ENCODE results near the gene AJUBA.
"Not testable (repeated sequence)": the region's sequence is repeated elsewhere in the genome, so short reads cannot be mapped to it uniquely, and the experiment has no call there.

Gene AJUBA

DNA sequence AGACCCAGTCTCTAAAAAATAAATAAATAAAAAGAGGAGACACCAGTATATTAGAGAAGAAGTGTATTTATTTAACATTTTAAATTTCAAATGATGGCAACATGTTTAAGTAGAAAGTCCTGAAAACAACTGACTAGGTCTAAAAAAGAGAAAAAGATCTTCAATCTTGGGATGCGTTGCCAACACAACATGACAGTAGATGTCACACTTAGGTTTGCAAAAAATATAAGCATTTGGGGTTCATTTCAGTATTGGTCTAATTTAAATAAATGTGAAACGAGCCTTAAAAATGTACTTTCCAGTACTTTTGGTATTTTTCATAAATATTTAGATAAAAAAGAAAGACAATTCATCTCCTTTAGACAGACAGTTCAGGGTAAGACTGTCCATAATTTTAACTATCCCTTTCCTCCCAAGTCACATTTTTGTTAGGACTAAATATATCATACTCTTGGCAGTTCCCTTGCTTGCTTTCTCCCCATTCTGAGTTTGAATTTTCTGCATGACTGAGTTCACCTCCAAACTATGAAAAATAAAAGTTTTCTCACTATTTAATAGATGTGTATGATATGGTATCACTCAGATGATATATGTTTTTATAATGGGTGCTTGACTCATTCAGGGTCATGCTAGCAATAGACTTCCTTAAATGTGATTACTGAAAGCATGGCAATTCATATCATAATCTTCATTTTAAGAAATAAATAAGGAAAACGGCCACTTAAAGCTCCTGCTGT lies 23.3 kb upstream of the AJUBA start:
- no peak overlapping the region for H3K4me3 ChIP-seq (ENCODE audit: low read depth in 1 of 2, low read length in 2 of 2)
- H3K4me1 ChIP-seq (ENCODE audit: insufficient read depth, low read length), result peaks cover 30% of the 10 kb centered on the region
- H3K36me3 ChIP-seq (ENCODE audit: insufficient read depth, low read length), result no peaks in the 10 kb centered on the region
- H3K9ac ChIP-seq (ENCODE audit: low read length), result peak overlapping the region; percentile 88
- H3K27me3 ChIP-seq (ENCODE audit: control insufficient read depth in 1 of 2, insufficient read depth in 2 of 2, low read length in 2 of 2), result no peaks in the 10 kb centered on the region
- H3K27ac ChIP-seq (ENCODE audit: low read depth, low read length), result peak overlapping the region; percentile 83
- no peaks in the 10 kb centered on the region for H3K9me3 ChIP-seq (ENCODE audit: low read length)

DNA sequence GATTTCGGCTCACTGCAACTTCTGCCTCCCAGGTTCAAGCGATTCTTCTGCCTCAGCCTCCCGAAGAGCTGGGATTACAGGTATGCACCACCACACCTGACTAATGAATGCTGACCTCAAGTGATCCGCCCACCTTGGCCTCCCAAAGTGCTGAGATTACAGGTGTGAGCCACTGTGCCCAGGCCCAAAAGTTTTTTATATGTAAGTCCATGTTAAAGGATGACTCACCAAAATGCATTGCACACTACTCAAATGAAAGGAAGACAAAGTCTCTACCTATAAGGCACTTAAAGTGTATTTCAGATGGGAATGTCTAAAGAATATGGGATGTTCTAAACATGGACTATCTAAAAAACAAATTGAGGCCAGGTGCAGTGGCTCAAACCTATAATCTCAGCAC lies 21.9 kb upstream of the AJUBA start:
- not testable (repeated sequence) for H3K27ac ChIP-seq (ENCODE audit: low read depth, low read length); H3K36me3 ChIP-seq (ENCODE audit: insufficient read depth, low read length); H3K4me3 ChIP-seq (ENCODE audit: low read depth in 1 of 2, low read length in 2 of 2); H3K27me3 ChIP-seq (ENCODE audit: control insufficient read depth in 1 of 2, insufficient read depth in 2 of 2, low read length in 2 of 2); H3K9me3 ChIP-seq (ENCODE audit: low read length); H3K9ac ChIP-seq (ENCODE audit: low read length)
- H3K4me1 ChIP-seq (ENCODE audit: insufficient read depth, low read length), result peaks cover 19% of the 10 kb centered on the region

DNA sequence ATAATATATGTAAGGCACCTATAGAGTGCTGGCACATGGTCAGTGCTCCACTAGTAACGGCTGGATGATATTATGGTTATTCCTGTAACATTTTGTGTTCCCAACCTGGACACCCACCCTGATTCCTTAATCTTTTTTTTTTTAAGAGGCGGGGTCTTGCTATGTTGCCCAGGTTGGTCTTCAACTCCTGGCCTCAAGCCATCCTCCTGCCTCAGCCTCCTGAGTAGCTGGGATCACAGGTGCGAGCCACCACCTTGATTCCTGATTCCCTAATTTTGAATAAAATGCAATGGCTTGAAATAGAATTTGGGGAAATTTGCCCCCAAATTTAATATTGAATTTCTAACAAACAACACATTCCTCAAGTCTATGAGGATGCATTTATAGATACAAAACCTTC lies 20.2 kb upstream of the AJUBA start:
- no peaks in the 10 kb centered on the region for H3K27me3 ChIP-seq (ENCODE audit: control insufficient read depth in 1 of 2, insufficient read depth in 2 of 2, low read length in 2 of 2)

GRCh38 chr14:23000860-23001259 lies 18.5 kb upstream of the AJUBA start:
- Histone ChIP-seq H3K36me3 (ENCODE audit: insufficient read depth, low read length) (no peaks in the 10 kb centered on the region), H3K27ac (ENCODE audit: low read depth, low read length) (no peak overlapping the region), H3K4me1 (ENCODE audit: insufficient read depth, low read length) (peaks cover 1% of the 10 kb centered on the region), H3K9me3 (ENCODE audit: low read length) (no peaks in the 10 kb centered on the region), H3K4me3 (ENCODE audit: low read depth in 1 of 2, low read length in 2 of 2) (no peak overlapping the region), H3K9ac (ENCODE audit: low read length) (no peak overlapping the region), H3K27me3 (ENCODE audit: control insufficient read depth in 1 of 2, insufficient read depth in 2 of 2, low read length in 2 of 2) (no peaks in the 10 kb centered on the region)

More for the DNA sequence above, 20.2 kb upstream of the AJUBA start:
- Histone ChIP-seq H3K36me3 (ENCODE audit: insufficient read depth, low read length) (no peaks in the 10 kb centered on the region), H3K27ac (ENCODE audit: low read depth, low read length) (no peak overlapping the region), H3K9ac (ENCODE audit: low read length) (no peak overlapping the region), H3K4me3 (ENCODE audit: low read depth in 1 of 2, low read length in 2 of 2) (no peak overlapping the region), H3K4me1 (ENCODE audit: insufficient read depth, low read length) (peaks cover 11% of the 10 kb centered on the region), H3K9me3 (ENCODE audit: low read length) (no peaks in the 10 kb centered on the region)

DNA sequence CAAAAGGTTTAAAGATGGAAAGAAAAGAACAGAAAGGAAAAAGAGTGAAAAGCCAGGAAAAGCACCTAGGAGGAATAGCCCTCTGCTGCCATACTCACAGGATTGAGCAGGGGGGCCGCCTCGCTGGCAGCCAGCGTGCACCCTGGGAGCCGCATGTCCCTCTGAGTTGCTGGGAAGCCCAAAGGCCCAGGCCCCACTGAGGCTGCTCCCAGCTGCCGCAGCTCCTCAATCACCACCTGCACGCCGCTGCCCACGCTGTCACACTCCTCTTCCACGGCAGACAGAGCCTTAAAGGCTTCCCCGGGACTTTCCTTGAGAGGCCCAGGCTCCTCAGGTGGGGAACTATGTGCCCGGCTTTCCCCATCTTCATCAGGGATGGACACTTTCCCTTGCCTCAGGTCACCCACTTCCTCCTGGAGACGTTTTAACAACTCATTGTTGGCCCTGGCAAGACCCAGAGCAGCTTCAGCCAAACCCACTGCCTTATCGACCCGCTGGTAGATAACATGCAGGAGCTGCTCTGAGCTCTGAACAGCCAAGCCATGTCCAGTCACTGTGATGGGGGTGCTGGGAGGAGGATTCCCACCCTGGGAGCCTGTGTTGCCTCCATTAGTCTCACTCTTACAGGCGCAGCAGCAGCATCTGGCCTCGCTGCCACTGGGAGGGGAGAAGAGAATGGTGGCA lies 16.1 kb upstream of the AJUBA start:
- no peaks in the 10 kb centered on the region for H3K36me3 ChIP-seq (ENCODE audit: insufficient read depth, low read length)
- peaks cover 5% of the 10 kb centered on the region for H3K4me1 ChIP-seq (ENCODE audit: insufficient read depth, low read length)
- no peak overlapping the region for H3K27ac ChIP-seq (ENCODE audit: low read depth, low read length)
- H3K27me3 ChIP-seq (ENCODE audit: control insufficient read depth in 1 of 2, insufficient read depth in 2 of 2, low read length in 2 of 2), result no peaks in the 10 kb centered on the region
- H3K9me3 ChIP-seq (ENCODE audit: low read length), result no peaks in the 10 kb centered on the region
- H3K4me3 ChIP-seq (ENCODE audit: low read depth in 1 of 2, low read length in 2 of 2), result no peak overlapping the region
- H3K9ac ChIP-seq (ENCODE audit: low read length), result no peak overlapping the region

- Histone ChIP-seq H3K4me3 (ENCODE audit: low read depth in 1 of 2, low read length in 2 of 2) (no peak overlapping the region), H3K36me3 (ENCODE audit: insufficient read depth, low read length) (no peaks in the 10 kb centered on the region), H3K9ac (ENCODE audit: low read length) (no peak overlapping the region), H3K9me3 (ENCODE audit: low read length) (no peaks in the 10 kb centered on the region), H3K27ac (ENCODE audit: low read depth, low read length) (no peak overlapping the region), H3K4me1 (ENCODE audit: insufficient read depth, low read length) (peaks cover 5% of the 10 kb centered on the region), H3K27me3 (ENCODE audit: control insufficient read depth in 1 of 2, insufficient read depth in 2 of 2, low read length in 2 of 2) (no peaks in the 10 kb centered on the region)
These were observed 15.4 kb upstream of the AJUBA start for GRCh38 chr14:22997676-22998323.

GRCh38 chr14:22996768-22997654 lies 14.7 kb upstream of the AJUBA start:
- Histone ChIP-seq H3K27ac (ENCODE audit: low read depth, low read length) (no peak overlapping the region), H3K9me3 (ENCODE audit: low read length) (no peaks in the 10 kb centered on the region), H3K27me3 (ENCODE audit: control insufficient read depth in 1 of 2, insufficient read depth in 2 of 2, low read length in 2 of 2) (no peaks in the 10 kb centered on the region)

GRCh38 chr14:22995889-22996625 lies 13.7 kb upstream of the AJUBA start:
- Histone ChIP-seq H3K27me3 (ENCODE audit: control insufficient read depth in 1 of 2, insufficient read depth in 2 of 2, low read length in 2 of 2) (no peaks in the 10 kb centered on the region), H3K9ac (ENCODE audit: low read length) (no peak overlapping the region), H3K36me3 (ENCODE audit: insufficient read depth, low read length) (no peaks in the 10 kb centered on the region), H3K4me1 (ENCODE audit: insufficient read depth, low read length) (peaks cover 5% of the 10 kb centered on the region), H3K27ac (ENCODE audit: low read depth, low read length) (no peak overlapping the region), H3K9me3 (ENCODE audit: low read length) (no peaks in the 10 kb centered on the region), H3K4me3 (ENCODE audit: low read depth in 1 of 2, low read length in 2 of 2) (no peak overlapping the region)

More at GRCh38 chr14:22996768-22997654, 14.7 kb upstream of the AJUBA start:
- Histone ChIP-seq H3K9ac (ENCODE audit: low read length) (no peak overlapping the region), H3K4me1 (ENCODE audit: insufficient read depth, low read length) (peaks cover 5% of the 10 kb centered on the region), H3K4me3 (ENCODE audit: low read depth in 1 of 2, low read length in 2 of 2) (no peak overlapping the region), H3K36me3 (ENCODE audit: insufficient read depth, low read length) (no peaks in the 10 kb centered on the region)

DNA sequence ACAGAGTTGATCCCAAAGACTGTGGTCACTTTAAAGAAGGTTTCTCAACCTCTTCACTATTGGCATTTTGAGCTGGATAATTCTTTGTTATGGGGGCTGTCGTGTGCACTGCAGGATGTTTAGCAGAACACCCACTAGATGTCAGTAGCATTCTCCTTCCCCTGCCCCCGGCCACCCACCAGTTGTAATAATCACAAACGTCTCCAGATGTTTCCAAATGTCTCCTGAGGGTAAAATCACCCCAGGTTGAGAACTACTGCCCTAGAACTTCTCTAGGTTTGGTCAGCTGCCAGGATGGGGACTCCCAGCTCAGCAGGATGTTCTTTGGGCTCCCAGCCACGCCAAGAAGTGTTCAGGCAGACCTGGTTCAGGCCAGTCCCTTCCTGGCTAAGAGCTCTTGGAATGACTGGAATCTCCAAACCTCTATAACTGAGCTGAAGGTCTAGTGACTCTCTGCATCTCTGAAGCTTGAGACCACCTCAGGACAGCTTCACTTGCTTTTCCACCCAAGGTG lies 12.5 kb upstream of the AJUBA start:
- no peaks in the 10 kb centered on the region for H3K9me3 ChIP-seq (ENCODE audit: low read length)
- no peak overlapping the region for H3K27ac ChIP-seq (ENCODE audit: low read depth, low read length)
- H3K4me1 ChIP-seq (ENCODE audit: insufficient read depth, low read length), result peaks cover 5% of the 10 kb centered on the region
- no peak overlapping the region for H3K9ac ChIP-seq (ENCODE audit: low read length)
- H3K27me3 ChIP-seq (ENCODE audit: control insufficient read depth in 1 of 2, insufficient read depth in 2 of 2, low read length in 2 of 2), result no peaks in the 10 kb centered on the region
- no peaks in the 10 kb centered on the region for H3K36me3 ChIP-seq (ENCODE audit: insufficient read depth, low read length)
- no peak overlapping the region for H3K4me3 ChIP-seq (ENCODE audit: low read depth in 1 of 2, low read length in 2 of 2)

- H3K4me1 ChIP-seq (ENCODE audit: insufficient read depth, low read length), result peaks cover 5% of the 10 kb centered on the region
- no peaks in the 10 kb centered on the region for H3K9me3 ChIP-seq (ENCODE audit: low read length)
- H3K36me3 ChIP-seq (ENCODE audit: insufficient read depth, low read length), result no peaks in the 10 kb centered on the region
- H3K9ac ChIP-seq (ENCODE audit: low read length), result no peak overlapping the region
- H3K4me3 ChIP-seq (ENCODE audit: low read depth in 1 of 2, low read length in 2 of 2), result no peak overlapping the region
- H3K27me3 ChIP-seq (ENCODE audit: control insufficient read depth in 1 of 2, insufficient read depth in 2 of 2, low read length in 2 of 2), result no peaks in the 10 kb centered on the region
- no peak overlapping the region for H3K27ac ChIP-seq (ENCODE audit: low read depth, low read length)
These were observed 11.2 kb upstream of the AJUBA start for GRCh38 chr14:22993517-22993916.

All from muscle layer of colon (tissue), 2 donors.